Measurements from ENCODE around the gene ME3. TPM values are rescaled to one million over a fixed set of nuclear protein-coding genes. Genes with fewer than 3 reads are reported as not detected.

ME3 gene
- total RNA-seq, 3 donors from 2014 or later (not counting 1 experiment from before 2014, with no cell fraction given) = 5.2 to 7.5 (median 6.9) TPM

GRCh38 chr11:86678823-86679222 is 6.4 kb upstream of the ME3 start:
- WGBS (ENCODE audit: insufficient coverage) = 52% methylated on average over 3 of the region's 3 CpGs

DNA sequence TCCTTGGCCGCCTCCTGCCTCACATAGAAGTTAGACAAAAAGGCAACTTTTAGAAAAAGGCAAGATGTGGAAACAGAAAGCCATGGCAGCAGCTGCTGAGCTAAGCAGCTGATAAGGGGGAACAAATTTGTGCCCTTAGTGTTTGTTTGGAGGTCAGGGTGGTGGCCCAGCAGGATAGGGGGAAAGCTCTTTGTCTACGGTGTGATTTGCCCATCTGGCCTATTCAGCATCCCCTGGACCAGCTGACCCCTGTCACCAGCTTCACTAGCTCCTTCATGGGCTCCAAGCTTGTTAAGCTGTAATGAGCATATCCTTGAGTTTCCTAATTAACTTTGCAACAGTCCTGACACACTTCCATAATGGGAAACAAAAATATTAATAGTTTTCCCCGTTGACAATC is 5.9 kb upstream of the ME3 start:
- no peaks in the 10 kb centered on the region for H3K36me3 Mint-ChIP-seq
- Histone ChIP-seq H3K27ac (ENCODE audit: low read length) (no peak overlapping the region), H3K27me3 (ENCODE audit: control insufficient read depth, insufficient read depth, low read length) (no peaks in the 10 kb centered on the region), H3K36me3 (ENCODE audit: control insufficient read depth, insufficient read depth, low read length) (no peaks in the 10 kb centered on the region), H3K4me1 (ENCODE audit: control insufficient read depth, insufficient read depth, low read length) (no peaks in the 10 kb centered on the region), H3K9me3 (ENCODE audit: control insufficient read depth, insufficient read depth, low read length) (no peaks in the 10 kb centered on the region), H3K4me3 (ENCODE audit: low read length) (no peak overlapping the region)
- intact Hi-C loops (cut with micrococcal nuclease) = no loop called here
- no peak for DNase-seq
- H3K4me1 Mint-ChIP-seq = peaks cover 0 to 3% of the 10 kb centered on the region in 2 donors
- no peaks in the 10 kb centered on the region for H3K9me3 Mint-ChIP-seq
- no peak for ATAC-seq
- H3K4me3 Mint-ChIP-seq = no peak overlapping the region
- no peak for TF ChIP-seq CTCF (IDR thresholded peaks at IDR 0.05)
- 85% methylated on average over 3 of the region's 3 CpGs for whole genome bisulfite sequencing (ENCODE audit: insufficient coverage)
- H3K27me3 Mint-ChIP-seq (ENCODE audit: low read depth in 2 of 2) = peaks cover 4 to 6% of the 10 kb centered on the region in 2 donors
- no peak overlapping the region for H3K27ac Mint-ChIP-seq

More at GRCh38 chr11:86678823-86679222, 6.4 kb upstream of the ME3 start:
- Histone ChIP-seq H3K27me3 (ENCODE audit: control insufficient read depth, insufficient read depth, low read length) (no peaks in the 10 kb centered on the region), H3K9me3 (ENCODE audit: control insufficient read depth, insufficient read depth, low read length) (no peaks in the 10 kb centered on the region), H3K4me3 (ENCODE audit: low read length) (no peak overlapping the region), H3K36me3 (ENCODE audit: control insufficient read depth, insufficient read depth, low read length) (no peaks in the 10 kb centered on the region), H3K4me1 (ENCODE audit: control insufficient read depth, insufficient read depth, low read length) (no peaks in the 10 kb centered on the region), H3K27ac (ENCODE audit: low read length) (no peak overlapping the region)
- intact Hi-C loops (cut with micrococcal nuclease) = no loop called here
- Mint-ChIP-seq H3K36me3 (no peaks in the 10 kb centered on the region), H3K27me3 (ENCODE audit: low read depth in 2 of 2) (peaks cover 4 to 6% of the 10 kb centered on the region in 2 donors), H3K4me1 (no peaks in the 10 kb centered on the region), H3K4me3 (no peak overlapping the region), H3K9me3 (no peaks in the 10 kb centered on the region), H3K27ac (no peak overlapping the region)
- no peak for TF ChIP-seq CTCF (IDR thresholded peaks at IDR 0.05)
- no peak for ATAC-seq
- DNase-seq = no peak

DNA sequence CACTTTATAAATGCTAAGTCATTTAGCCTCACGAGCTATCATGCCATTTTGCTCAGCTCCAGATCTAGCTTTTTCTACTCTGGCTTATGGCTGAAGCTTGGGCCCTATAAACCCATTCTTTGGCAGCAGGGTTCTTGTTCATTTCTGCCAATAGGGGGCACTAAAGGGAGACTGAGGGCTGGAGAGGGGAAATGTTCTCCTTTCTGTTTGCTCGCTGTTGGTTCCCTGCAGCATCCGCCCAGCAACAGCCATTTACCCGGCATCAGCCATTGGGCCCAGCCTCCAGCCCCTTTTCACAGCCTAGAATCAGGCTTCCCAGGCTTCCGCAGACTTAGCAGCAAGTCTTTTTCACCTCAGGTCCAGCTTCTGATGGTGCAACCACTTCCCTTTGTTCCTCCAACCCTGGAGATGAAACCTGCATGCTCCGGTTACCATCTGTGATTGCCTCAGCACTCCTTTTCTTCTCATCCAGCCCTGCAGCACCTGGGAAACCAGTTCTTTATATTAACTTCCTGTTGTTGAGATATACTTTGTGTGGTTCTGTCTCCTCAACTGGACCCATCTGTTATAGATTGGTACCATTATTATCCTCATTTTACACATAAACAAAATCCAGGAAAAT is 4.2 kb upstream of the ME3 start:
- H3K36me3 Mint-ChIP-seq = no peaks in the 10 kb centered on the region
- H3K27me3 ChIP-seq (ENCODE audit: control insufficient read depth, insufficient read depth, low read length) = no peaks in the 10 kb centered on the region
- H3K4me3 Mint-ChIP-seq = no peak overlapping the region

More for the DNA sequence above, 4.2 kb upstream of the ME3 start:
- WGBS (ENCODE audit: insufficient coverage) = 89% methylated on average over 6 of the region's 6 CpGs
- ATAC-seq (no peak), DNase-seq (peak in 1 of 2 donors; percentile 14)
- Mint-ChIP-seq H3K9me3 (no peaks in the 10 kb centered on the region), H3K27me3 (ENCODE audit: low read depth in 2 of 2) (no peaks in the 10 kb centered on the region), H3K27ac (no peak overlapping the region), H3K4me1 (peaks cover 6 to 11% of the 10 kb centered on the region in 2 donors)
- H3K9me3 ChIP-seq (ENCODE audit: control insufficient read depth, insufficient read depth, low read length) = no peaks in the 10 kb centered on the region
- peaks cover 5% of the 10 kb centered on the region for H3K4me1 ChIP-seq (ENCODE audit: control insufficient read depth, insufficient read depth, low read length)
- no peak overlapping the region for H3K4me3 ChIP-seq (ENCODE audit: low read length)
- no peak overlapping the region for H3K27ac ChIP-seq (ENCODE audit: low read length)
- intact Hi-C loops (cut with micrococcal nuclease) = no loop called here
- no peaks in the 10 kb centered on the region for H3K36me3 ChIP-seq (ENCODE audit: control insufficient read depth, insufficient read depth, low read length)
- TF ChIP-seq CTCF (IDR thresholded peaks at IDR 0.05) = no peak
